IPS-20b (cell line): ENCODE results near the gene PPDPF.

Experiments used
- H3K27ac ChIP-seq: one replicate; pipeline ENCODE4 v1.5.1; 2013; ENCODE audit warnings: low read length
- H3K27me3 ChIP-seq: 2 replicates; pipeline ENCODE4 v1.6.1; 2013; ENCODE audit warnings: mild to moderate bottlenecking, low read length, inconsistent platforms; ENCODE audit not compliant: insufficient read depth
- H3K36me3 ChIP-seq: 2 replicates; pipeline ENCODE4 v1.6.1; 2013; ENCODE audit warnings: low read depth, mild to moderate bottlenecking, inconsistent platforms, low read length, moderate library complexity; ENCODE audit not compliant: insufficient read depth
- H3K4me1 ChIP-seq: 2 replicates; pipeline ENCODE4 v1.6.1; 2013; ENCODE audit warnings: mild to moderate bottlenecking, control low read depth, inconsistent platforms, low read length, moderate library complexity; ENCODE audit not compliant: insufficient read depth
- H3K4me3 ChIP-seq: 2 replicates; pipeline ENCODE4 v1.5.1; 2013; ENCODE audit warnings: mild to moderate bottlenecking, low read length, inconsistent platforms
- H3K9ac ChIP-seq: 2 replicates; pipeline ENCODE4 v1.6.1; 2013; ENCODE audit warnings: low read depth, mild to moderate bottlenecking, inconsistent platforms, low read length, moderate library complexity
- H3K9me3 ChIP-seq: 2 replicates; pipeline ENCODE4 v1.6.1; 2013; ENCODE audit warnings: mild to moderate bottlenecking, low read depth, low read length, inconsistent platforms; ENCODE audit not compliant: insufficient read depth

The PPDPF gene, protein sequence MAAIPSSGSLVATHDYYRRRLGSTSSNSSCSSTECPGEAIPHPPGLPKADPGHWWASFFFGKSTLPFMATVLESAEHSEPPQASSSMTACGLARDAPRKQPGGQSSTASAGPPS

DNA sequence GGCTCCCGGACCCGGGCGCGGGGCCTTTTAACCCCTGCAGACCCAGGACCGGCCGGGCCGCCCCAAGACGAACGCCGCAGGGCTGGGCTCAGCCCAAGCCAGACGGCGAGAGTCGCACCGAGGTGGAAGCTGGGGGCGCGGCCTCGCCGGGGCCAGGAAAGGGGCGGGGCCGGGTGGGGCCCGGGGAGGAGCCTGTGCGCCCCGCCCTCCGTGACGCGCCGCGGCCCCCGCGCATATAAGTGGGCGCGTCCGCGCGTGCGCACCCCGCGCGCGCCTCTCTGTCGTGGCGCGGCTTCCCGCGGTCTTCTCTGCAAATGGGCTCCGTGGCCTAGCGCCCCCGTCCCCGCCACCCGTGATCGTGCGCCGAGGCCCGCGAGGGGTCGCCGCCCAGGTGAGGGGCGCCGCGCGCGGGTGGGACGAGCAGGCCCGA is at the start of gene PPDPF:
PPDPF (plus strand) TSS at position 262 of the 430 bp plus-strand sequence. CDS start 544 bp downstream, outside the sequence.
- Histone ChIP-seq H3K27ac (no peak within 1 kb of the TSS), H3K36me3 (peaks cover 17% of the 10 kb centered on the region), H3K9me3 (peaks cover 4% of the 10 kb centered on the region; the same call in 1 of the 2 replicates), H3K4me3 (peak within 1 kb of the TSS; percentile 91), H3K4me1 (no peaks in the 10 kb centered on the region), H3K27me3 (peaks cover 12% of the 10 kb centered on the region; the same call in 1 of the 2 replicates), H3K9ac (peak within 1 kb of the TSS; percentile 88)

DNA sequence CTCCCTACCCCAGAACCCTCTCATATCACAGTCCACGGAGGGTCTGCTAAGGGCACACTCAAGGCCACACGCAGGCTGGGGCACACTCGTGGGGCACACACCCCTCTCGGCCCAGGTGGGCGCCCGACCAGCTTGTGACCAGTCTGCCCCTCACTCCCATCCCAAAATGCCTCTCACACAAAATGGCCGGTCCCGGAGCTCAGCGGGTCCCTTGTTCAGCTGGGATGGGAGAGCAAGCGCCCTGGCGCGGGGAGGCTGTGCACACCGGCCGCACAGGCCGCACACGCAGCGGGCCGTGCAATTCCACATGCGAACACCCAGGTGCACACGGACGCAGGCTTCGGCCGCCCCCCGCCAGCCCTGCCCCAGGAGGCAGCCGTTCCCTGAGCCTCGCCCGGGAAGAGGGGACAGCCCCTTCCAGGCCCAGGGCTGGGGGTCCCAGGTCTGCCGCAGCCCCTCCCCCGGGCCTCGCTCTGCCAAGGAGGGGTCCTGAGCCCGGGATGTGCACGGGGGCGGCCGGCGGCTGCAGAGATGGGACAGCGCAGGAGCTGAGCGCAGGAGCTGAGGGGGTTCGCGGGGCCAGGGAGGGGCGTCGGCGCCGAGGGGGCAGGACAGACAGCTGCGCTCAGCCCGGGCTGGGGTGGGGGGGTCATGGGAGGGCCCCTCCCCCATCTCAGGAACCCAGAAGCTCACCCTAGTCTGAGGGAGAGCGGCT is 49.4 kb upstream of the PPDPF start:
- Histone ChIP-seq H3K9me3 (no peaks in the 10 kb centered on the region), H3K27me3 (peaks cover 35% of the 10 kb centered on the region), H3K9ac (peak overlapping the region; percentile 64), H3K36me3 (no peaks in the 10 kb centered on the region), H3K27ac (no peak overlapping the region), H3K4me3 (peak overlapping the region; percentile 76), H3K4me1 (no peaks in the 10 kb centered on the region)

DNA sequence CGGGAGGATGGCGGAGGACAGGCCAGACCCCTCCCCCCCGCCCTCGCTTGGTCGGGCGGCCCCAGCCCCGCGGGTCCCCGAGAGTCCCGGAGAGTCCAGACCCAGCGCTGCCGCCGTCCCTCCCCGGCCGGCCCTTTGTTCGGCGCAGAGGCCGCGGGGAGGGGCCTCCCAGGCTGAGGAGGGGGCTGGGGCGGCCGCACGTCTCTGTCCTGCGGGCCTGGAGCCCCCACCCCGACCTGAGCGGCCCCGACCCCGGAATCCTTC is 48.9 kb upstream of the PPDPF start:
- H3K36me3 ChIP-seq = no peaks in the 10 kb centered on the region
- peak overlapping the region; percentile 76; the same call in 1 of the 2 replicates for H3K4me3 ChIP-seq
- H3K27me3 ChIP-seq = peaks cover 35% of the 10 kb centered on the region
- H3K4me1 ChIP-seq = no peaks in the 10 kb centered on the region
- no peaks in the 10 kb centered on the region for H3K9me3 ChIP-seq
- no peak overlapping the region for H3K9ac ChIP-seq
- no peak overlapping the region for H3K27ac ChIP-seq

DNA sequence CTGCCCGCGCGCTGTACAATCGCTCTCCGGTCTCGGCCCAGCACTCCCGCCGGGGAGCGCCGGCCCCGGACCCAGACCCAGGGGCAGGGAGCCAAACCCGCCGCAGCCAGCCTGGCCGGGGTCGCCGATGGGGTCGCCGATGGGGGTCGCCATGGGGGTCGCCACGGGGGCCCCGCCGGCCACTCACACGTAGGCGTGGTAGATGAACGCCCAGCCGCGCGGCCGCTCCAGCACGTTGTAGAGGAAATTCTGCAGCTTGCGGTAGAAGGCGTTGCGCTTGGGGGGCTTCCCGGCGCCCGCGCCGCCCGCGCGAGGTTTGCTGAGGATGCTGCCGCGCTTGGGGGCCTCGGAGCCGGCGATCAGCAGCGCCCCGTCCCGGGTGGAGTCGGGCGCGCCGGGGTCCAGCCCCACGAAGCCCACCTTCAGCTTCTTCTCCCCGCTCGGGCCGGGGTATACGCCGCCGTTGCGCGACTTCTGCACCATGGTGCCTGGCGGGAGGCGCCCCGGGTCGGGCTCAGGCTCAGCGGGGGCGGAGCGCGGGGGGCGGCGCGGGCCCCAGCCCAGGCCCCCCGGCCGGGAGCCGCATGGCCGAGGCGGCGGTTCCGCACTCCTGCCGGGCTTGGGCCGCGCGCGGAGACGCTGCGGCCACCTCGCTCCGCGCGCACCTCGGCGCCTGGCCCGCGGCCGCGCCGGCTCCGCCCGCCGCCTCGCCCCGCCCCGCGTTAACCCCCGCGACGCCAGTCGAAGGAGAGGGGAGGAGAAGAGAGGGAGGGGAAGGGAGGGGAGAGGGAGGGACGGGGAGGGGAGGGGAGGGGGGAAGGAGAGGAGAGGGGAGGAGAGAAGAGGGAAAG is 48.4 kb upstream of the PPDPF start, which contains the start of gene KCNQ2:
KCNQ2 (minus strand) TSS at position 675 of the 851 bp plus-strand sequence; CDS start at position 483, 192 bp downstream.
- H3K27me3 ChIP-seq = peaks cover 35% of the 10 kb centered on the region
- H3K9ac ChIP-seq = peak within 1 kb of the TSS; percentile 45; the same call in 1 of the 2 replicates
- H3K27ac ChIP-seq = no peak within 1 kb of the TSS
- H3K36me3 ChIP-seq = no peaks in the 10 kb centered on the region
- no peaks in the 10 kb centered on the region; the same call in 1 of the 2 replicates for H3K4me1 ChIP-seq
- H3K4me3 ChIP-seq = peak within 1 kb of the TSS; percentile 76; the same call in 1 of the 2 replicates
- no peaks in the 10 kb centered on the region for H3K9me3 ChIP-seq

DNA sequence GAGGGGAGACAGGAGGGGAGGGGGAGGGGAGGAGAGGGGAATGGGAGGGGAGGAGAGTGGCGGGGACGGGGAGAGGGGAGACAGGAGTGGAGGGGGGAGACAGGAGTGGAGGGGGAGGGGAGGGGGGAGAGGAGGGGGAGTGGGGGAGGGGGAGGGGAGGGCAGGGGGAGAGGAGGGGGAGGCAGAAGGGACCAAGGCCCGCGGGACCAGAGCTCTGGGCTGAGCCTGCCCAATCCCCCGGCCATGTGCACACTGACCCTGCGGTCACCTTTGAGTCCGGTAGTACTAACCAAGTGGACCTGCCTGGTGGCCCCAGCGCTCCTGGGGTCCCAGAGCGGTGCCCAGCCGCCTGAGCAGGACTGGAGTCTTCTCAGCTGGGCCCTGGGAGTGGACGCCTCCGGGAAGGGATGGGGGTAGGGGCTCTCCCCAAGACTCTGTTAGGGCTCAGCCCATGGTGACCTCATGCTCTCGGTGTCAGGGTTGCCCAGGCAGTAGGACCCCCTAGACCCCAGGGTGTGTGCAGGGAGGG is 47.6 kb upstream of the PPDPF start:
- Histone ChIP-seq H3K9ac (no peak overlapping the region), H3K27me3 (peaks cover 35% of the 10 kb centered on the region), H3K36me3 (no peaks in the 10 kb centered on the region), H3K4me1 (no peaks in the 10 kb centered on the region; the same call in 1 of the 2 replicates), H3K27ac (no peak overlapping the region), H3K9me3 (no peaks in the 10 kb centered on the region), H3K4me3 (no peak overlapping the region)

DNA sequence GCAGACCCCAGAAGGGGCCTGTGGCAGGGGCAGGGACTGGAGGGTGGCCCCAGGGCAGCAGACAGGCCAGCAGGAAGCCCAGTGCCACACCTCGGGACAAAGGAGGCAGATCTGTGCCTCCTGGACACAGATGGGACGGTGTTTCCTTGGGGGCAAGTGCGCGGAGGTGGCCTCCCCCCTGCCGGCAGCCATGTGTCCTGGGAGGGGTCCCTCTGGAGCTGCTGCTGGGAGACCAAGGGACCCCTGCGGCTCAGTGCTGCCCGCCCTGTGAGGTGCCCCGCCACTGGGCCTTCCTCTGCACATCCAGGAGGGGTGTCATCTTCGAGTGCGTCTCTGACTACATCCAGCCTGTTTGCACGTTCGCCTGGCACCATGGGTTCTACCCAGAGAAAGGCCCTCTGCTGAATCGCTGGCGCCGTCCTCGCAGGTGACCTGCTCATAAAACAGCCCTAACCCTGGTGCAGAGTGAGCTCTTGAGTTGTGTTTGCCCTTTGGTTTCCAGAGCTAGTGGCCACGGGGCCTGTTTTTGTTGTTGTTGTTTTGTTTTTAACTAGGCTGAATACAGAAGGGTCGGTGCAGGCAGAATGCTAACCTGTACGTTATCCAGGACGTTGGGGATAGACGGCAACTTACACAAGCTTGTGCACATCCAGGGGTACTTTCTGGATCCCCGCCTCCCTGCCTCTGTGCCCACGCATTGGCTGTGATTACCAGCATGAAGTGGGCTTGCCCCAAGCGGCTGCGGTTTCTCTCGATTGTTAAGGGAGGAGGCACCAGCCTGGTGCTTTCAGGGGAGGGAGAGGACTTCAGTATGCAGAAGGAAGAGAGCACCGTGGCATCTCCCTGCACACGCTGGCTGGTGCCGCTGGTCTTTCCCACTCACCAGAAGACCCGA is 46.8 kb upstream of the PPDPF start:
- Histone ChIP-seq H3K9ac (no peak overlapping the region), H3K36me3 (no peaks in the 10 kb centered on the region), H3K27me3 (peaks cover 35% of the 10 kb centered on the region), H3K27ac (no peak overlapping the region), H3K9me3 (no peaks in the 10 kb centered on the region), H3K4me1 (no peaks in the 10 kb centered on the region; the same call in 1 of the 2 replicates), H3K4me3 (no peak overlapping the region)

DNA sequence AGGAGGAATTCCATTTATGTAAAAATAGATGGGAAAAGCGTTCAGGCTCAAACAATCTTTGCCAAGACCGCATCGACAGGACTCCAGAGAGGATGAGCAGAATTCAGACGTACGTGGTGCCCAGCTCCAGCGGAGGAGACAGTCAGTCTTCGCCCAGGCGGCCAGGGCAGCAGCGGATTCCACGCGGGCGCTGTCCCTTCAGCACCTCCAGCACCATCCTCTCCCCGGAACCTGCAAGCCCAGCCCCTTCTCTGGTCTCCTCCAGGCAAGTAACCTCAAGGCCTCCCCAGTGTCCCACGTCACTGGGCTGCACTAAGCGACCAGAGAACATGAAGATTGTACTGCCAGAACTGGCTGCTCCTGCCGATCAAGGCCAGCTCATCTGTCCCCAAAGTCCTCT is 45.4 kb upstream of the PPDPF start:
- Histone ChIP-seq H3K4me1 (no peaks in the 10 kb centered on the region; the same call in 1 of the 2 replicates), H3K27me3 (peaks cover 35% of the 10 kb centered on the region)

DNA sequence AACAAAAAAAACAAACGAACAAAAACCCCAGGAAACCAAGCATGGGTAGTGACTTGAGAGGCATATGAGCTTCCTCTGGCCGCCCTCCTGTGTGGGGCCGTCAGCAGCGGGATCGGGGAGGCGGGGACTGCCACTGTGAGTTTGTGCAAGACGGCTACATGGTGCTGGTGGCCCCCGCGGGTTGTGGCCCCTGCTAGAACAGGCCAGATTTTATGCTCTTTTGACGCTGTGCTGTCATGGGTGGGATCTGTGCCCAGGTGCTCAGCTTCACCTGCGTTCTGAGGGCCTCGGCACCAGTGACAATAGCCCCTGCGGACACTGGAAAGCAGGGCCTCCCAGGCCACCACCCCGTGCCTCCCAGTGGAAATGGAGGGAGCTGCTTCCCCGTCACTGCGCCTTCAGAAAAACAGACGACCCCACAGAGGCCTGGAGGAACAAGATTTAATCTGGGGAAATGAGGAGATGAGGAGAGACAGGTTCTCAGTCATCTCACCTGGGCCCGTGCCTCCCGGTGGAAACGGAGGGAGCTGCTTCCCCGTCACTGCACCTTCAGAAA is 43.4 kb upstream of the PPDPF start:
- no peaks in the 10 kb centered on the region; the same call in 1 of the 2 replicates for H3K4me1 ChIP-seq
- no peak overlapping the region; the same call in 1 of the 2 replicates for H3K4me3 ChIP-seq

More for the DNA sequence above, 45.4 kb upstream of the PPDPF start:
- H3K36me3 ChIP-seq = no peaks in the 10 kb centered on the region
- H3K9me3 ChIP-seq = no peaks in the 10 kb centered on the region
- H3K9ac ChIP-seq = no peak overlapping the region
- H3K27ac ChIP-seq = no peak overlapping the region
- H3K4me3 ChIP-seq = no peak overlapping the region

DNA sequence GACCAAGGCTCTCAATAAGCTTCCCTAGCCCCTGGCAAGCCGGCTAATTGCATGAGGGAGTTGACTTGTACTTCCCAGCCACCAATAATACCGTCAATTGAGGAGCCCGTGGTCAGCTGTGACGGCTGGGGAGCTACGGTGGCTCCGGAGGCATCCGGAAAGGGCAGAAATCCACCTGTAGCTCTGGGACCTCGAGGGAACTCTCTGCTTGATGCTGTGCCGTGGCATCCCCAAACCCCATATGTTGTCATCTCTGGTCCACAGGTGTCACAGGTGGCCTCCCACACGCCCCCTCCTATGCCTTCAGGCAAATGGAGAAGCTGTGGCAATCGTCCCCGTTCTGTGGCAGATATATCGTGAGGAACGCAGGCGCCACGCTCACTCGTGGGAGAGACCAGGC is 42.6 kb upstream of the PPDPF start:
- no peak overlapping the region for H3K4me3 ChIP-seq
- no peaks in the 10 kb centered on the region; the same call in 1 of the 2 replicates for H3K4me1 ChIP-seq

More for the DNA sequence above, 43.4 kb upstream of the PPDPF start:
- peaks cover 31% of the 10 kb centered on the region for H3K27me3 ChIP-seq
- H3K36me3 ChIP-seq = no peaks in the 10 kb centered on the region
- H3K9me3 ChIP-seq = no peaks in the 10 kb centered on the region
- no peak overlapping the region for H3K27ac ChIP-seq
- H3K9ac ChIP-seq = 0 out of 2 replicates have a peak overlapping the region, but pooled peaks have one; percentile 5

DNA sequence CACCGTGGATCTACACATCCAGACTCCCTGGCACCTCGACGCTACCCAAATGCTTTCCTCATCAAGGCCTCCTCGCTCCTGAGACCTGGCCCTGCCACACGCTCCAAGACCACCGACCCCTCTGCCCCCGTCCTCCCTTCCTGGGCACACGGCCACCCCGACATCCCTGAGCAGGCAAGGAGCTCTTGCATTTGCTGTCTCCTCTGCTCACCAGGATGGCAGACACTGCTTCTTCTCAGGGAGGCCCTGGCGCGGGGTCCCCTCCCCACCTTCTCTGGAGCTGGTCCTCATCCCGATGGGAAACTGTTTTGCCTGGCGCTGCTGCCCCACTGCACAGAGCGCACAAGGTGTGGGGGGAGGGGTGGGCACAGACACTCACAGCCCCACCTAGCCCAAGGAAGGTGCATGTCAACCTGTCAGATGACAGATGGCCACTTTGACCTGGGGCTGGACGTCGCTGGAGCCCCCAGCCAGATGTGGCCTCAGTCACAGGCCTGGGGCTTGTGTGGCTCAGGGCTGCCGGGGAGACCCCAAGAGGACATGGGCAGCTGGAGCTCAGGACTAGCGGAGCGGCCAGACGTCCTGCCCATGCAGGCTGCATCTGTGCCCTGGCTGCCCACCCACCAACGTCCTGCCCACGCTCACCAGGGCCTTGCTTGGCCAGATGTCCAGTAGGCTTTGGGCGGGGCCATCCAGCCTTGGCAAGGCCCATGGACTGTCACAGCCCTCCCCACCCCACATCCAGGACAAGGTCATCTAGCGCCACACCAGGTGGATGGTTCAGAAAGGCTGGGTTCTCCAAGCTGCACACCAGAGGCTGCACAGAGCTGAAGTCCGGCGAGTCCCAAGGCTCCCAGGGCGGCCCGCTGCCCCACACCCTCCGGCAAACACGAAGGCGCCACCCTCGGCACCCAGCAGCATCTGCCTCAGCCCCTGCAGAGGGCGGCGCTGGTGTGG is 41.9 kb upstream of the PPDPF start:
- no peaks in the 10 kb centered on the region for H3K36me3 ChIP-seq
- H3K9me3 ChIP-seq = no peaks in the 10 kb centered on the region
- no peak overlapping the region for H3K27ac ChIP-seq
- peaks cover 24% of the 10 kb centered on the region for H3K27me3 ChIP-seq
- H3K4me1 ChIP-seq = no peaks in the 10 kb centered on the region; the same call in 1 of the 2 replicates
- H3K4me3 ChIP-seq = no peak overlapping the region
- no peak overlapping the region for H3K9ac ChIP-seq

More for the DNA sequence above, 42.6 kb upstream of the PPDPF start:
- Histone ChIP-seq H3K36me3 (no peaks in the 10 kb centered on the region), H3K9ac (no peak overlapping the region), H3K27me3 (peaks cover 31% of the 10 kb centered on the region), H3K9me3 (no peaks in the 10 kb centered on the region), H3K27ac (no peak overlapping the region)
